ENCODE measurements around the gene MAST1.

DNA sequence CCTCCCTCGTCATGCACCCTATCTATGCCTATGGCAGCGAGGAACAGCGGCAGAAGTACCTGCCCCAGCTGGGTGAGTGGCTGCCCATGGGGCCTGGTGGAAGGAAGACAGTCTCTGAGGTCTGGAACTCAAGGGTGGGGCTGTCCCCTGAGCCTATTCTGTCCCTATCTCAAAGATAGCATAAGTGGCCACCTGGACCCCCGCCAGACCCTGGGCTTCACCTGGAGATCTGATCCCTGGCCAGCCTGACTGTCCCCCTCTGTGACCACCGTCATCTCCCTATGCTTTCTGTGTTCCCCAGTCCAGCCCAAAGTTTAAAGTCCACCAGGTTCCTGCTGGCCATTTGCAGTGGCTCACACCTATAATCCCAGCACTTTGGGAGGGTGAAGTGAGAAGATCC, 55.3 kb downstream of the MAST1 start:
- TF ChIP-seq CTCF (IDR thresholded peaks at IDR 0.05) (no peak), POLR2A (IDR thresholded peaks at IDR 0.05) (no peak), EP300 (IDR thresholded peaks at IDR 0.05) (no peak), POLR2AphosphoS5 (IDR thresholded peaks at IDR 0.05) (no peak)

Data from stomach (tissue), 4 donors.